Hematopoietic multipotent progenitor cell (in vitro differentiated cells): ENCODE data around the gene SLC2A4. TPM values are rescaled to one million over a fixed set of nuclear protein-coding genes. Genes with fewer than 3 reads are reported as not detected.
"Not testable (repeated sequence)": the region's sequence is repeated elsewhere in the genome, so short reads cannot be mapped to it uniquely, and the experiment has no call there.

ENCODE experiments used
- DNase-seq, 3 donors: peaks; one replicate each; pipeline ENCODE4 v3.0.0-alpha.2; 2011 to 2015; ENCODE audit warnings: low read depth in 2 of 3, low spot score in 2 of 3
- total RNA-seq: library from RNA; depleted of rRNA; stranded (reverse); fragments of >200 nt; gene quantifications from one replicate; pipeline ENCODE4 v1.2.3, GENCODE V29; 2012

The SLC2A4 gene
- total RNA-seq, 1 donor, result 1.9 TPM

DNA sequence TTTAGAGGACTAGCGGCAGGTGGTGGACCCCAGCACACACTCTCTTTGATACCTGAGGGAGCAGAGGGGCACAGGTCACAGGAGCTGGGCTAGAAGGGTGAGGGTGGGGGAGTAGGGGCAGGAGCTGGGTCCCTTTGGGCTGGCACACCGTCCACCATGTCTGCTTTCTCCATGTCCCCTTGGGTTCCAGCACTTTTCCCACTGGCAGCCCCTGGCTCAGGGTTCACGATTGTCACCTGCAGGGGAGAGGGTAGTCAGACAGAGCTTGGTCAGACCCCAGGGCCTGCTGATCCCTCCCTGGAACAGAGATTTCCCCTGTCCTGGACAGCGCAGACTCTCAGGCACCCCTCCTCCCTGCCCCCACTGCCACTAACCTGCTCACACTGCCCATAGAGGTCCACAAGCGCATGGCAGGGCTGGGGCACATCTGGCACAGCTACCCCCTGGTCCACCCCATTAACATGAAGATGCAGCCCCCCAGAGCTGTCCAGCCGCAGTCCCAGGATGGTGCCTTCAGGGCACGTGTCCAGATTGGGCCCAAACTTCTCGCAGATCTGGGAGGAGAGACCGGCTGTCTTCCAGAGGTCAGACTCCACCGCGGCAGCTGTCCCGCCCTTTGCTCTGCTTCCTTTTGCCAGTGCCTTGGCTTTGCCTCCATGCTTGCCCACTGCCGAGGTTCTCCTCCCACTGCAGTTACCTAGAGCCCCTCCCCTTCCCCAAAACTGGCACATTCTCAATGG lies 36.8 kb downstream of the SLC2A4 start:
- DNase-seq, result no peak

- DNase-seq, result no peak
Measured at GRCh38 chr17:7321466-7321865, 39.9 kb downstream of the SLC2A4 start.

GRCh38 chr17:7322520-7323194 lies 41.1 kb downstream of the SLC2A4 start:
- DNase-seq, result no peak

DNA sequence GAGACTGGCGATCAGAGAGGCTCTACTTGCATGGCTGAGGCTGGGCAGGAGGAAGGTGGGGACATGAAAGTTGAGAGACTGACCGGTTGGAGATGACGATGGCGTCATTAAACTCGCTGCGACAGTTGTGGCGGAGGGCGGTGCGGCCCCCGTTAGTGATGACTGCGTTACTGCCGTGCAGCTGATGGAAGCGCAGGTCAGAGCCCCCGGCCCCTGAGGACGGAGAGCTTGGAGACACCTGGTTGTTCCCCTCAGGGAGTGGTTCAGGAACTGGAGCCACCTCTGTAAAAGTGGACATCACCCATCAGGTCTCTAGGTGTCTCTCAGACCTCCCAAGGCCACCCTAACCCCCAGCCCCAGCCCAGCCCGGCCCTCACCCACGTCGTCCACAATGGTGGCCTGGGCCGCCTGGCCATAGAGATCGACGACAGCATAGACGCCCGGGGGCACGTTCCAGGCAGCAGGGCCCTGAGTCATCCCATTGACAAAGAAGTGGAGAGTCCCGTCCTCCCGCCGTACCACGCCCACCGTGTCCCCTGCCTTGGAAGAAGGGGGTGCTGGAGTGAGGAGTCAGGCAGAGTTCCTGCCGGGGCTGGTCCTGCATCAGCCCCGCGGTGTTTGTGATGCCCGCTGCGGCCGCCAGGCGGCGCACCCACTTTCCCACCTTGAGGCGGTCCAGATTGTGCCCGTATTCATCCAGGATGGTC lies 42.4 kb downstream of the SLC2A4 start:
- peak; percentile 47 to 49 (median 48) for DNase-seq

GRCh38 chr17:7324438-7324779 lies 42.9 kb downstream of the SLC2A4 start:
- no peak for DNase-seq

DNA sequence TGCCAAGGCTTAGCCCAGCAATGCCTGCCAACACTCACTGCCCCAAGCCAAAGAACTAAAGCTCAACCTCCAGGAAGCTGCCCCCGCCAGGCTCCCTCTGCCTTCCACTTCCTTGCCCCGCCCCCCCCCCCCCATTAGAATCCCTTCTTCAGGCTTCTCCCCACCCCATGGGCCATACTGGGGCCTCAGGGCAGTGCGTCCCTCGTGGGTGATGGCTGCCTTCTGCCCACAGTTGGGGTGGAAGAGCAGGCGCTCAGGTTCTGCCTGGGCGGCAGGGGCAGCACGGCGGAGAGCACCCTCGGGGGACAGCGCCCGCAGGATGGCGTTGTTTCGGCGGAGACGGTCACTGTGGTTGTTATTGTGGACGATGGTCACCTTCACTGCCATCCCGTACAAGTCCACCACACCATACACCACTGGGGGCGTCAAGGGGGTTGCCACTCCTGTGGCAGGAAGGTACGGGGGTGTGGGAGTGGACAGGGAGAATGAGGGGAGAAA lies 43.6 kb downstream of the SLC2A4 start:
- DNase-seq, result no peak

GRCh38 chr17:7326186-7326585 lies 44.7 kb downstream of the SLC2A4 start:
- DNase-seq, result no peak

DNA sequence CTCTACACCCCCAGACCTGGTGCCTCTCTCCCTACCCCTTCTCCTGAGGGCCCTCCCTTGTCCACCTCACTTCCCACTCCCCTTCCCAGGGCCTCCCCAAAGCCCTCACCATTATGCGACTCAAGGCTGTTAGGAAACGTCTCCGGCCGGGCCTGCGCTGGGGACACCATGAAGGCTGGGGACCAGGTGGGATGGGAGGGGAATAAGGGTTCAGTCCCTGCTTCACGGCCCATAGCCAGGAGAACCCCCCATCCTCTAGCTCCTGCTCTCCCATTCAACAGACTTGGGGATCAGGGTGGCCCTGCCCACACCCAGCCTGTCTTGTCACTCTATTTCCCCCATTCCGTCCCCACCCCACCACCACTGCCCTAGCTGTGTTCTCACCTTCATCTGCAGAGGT lies 45.5 kb downstream of the SLC2A4 start:
- no peak for DNase-seq

- no peak for DNase-seq
Measured at GRCh38 chr17:7327501-7327900, 46.0 kb downstream of the SLC2A4 start.

DNA sequence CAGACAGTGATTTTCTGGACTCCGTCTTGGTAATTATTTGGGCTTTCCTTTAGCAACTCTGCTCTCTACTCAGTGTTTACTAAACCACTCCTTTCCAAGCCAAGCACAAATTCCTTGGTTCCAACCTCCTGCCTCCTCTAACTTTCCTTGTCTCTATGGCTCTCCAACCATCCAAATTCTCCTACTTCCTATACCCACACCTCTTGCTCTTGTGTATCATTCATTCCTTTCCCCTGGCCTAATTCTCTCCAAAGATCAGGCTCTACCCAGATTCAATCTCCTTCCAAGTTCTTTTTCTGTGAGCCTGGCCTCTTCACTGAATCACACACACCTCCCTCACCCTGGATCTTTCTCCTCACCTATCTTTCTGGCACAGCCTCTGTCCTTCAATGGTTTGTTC lies 46.5 kb downstream of the SLC2A4 start:
- no peak for DNase-seq

- DNase-seq, result peak in 2 of 3 donors; percentile 34 to 46
Measured at GRCh38 chr17:7328840-7329373, 47.4 kb downstream of the SLC2A4 start, which contains the start of gene NEURL4. Gene NEURL4, minus strand, starts transcription at chr17:7329335. Its CDS starts 23 bp downstream, at chr17:7329312.

DNA sequence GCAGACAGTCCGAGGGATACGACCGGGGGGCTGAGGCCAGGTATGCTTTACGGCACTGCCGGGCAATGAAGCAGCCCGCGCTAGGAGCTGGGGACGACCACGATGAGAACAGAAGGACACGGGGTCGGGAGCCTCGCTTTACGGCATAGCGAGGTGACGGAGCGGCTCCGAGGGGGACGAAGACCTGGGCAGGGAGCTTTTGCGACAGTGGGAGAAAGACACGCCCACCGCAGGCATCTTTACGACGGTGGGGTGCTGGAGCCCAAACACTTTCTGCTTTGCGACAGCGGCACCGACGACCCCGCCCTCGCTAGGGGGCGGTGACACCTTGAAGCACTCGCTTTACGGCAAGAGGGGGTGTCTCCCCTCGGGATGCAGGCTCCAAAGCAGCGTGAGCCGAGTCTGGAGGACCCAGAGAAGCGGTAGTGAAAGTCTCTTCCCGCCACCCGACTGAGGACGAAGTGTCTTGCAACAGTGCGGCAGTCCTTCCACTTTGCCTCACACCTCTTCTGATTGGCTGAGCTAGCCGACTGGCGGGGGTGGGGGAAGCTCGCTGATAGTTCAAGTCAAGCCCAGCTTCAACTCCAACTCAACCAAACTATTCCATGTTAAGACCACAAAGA lies 48.0 kb downstream of the SLC2A4 start:
- peak; percentile 93 to 99 (median 99) for DNase-seq

GRCh38 chr17:7329997-7330637 lies 48.6 kb downstream of the SLC2A4 start:
- DNase-seq, result peak in 2 of 3 donors; percentile 80 to 90

GRCh38 chr17:7330638-7331015 lies 49.1 kb downstream of the SLC2A4 start:
- no peak for DNase-seq

- DNase-seq, result no peak
Measured at GRCh38 chr17:7332111-7332510, 50.6 kb downstream of the SLC2A4 start.

- DNase-seq, result not testable (repeated sequence)
Measured at GRCh38 chr17:7332600-7333069, 51.1 kb downstream of the SLC2A4 start.

DNA sequence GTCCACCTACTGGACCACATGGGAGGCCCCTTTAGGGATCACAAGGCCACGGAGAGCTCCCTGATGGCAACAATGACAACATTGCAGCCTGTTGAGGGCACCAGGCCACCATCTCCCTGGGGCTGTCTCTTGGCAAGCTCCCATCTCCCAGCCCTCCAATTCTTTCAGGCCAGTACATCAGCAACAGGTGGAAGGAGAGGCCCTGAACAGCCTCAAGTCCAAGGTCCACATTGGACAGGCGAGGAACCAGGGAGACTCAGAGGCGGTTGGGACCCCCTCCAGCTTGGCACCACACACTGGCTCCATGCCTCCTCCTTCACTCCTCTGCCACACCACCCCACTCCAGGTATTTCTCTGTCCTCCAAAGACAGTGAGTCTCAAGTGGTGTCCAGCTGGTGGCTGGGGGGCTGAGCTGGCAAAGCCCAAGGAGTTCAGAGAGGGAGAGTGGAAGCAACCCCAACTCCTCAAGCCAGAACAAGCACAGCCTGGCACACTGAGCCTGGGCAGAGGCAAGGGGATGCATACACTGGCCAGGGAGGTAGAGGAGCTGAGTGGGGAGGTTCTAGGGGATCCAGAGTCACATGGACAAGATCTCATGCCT lies 53.5 kb downstream of the SLC2A4 start:
- DNase-seq, result no peak

DNA sequence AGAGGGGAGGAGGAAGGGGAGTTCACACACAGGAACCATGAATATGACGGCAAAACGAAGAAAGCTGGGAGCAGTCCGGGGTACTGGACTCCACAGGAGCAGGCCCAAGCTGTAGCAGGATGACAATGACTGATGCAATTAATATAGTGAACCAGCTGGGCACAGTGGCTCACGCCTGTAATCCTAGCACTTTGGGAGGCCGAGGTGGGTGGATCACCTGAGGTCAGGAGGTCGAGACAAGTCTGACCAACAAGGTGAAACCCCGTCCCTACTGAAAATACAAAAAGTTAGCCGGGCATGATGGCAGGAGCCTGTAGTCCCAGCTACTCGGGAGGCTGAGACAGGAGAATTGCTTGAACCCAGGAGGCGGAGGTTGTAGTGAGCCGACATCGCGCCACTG lies 54.2 kb downstream of the SLC2A4 start:
- not testable (repeated sequence) for DNase-seq

- DNase-seq, result peak in 2 of 3 donors; percentile 53 to 67
Measured at GRCh38 chr17:7336240-7337175, 55.0 kb downstream of the SLC2A4 start, which contains the start of gene ACAP1. Gene ACAP1, plus strand, starts transcription at chr17:7336529. Its CDS starts 206 bp downstream, at chr17:7336735.
